Common myeloid progenitor, CD34-positive (primary cell): ENCODE results near the gene LHFPL6.

Experiments used
- CTCF ChIA-PET: fragments of 350-600 bp; sonication (Branson Sonifier 250); formaldehyde crosslinking; loops from one replicate; lab custom pipeline; 2021; ENCODE audit warnings: antibody characterized with exemption; lab: Charles Lee
- POLR2A ChIA-PET: fragments of 350-600 bp; sonication (Branson Sonifier 250); formaldehyde crosslinking; loops from one replicate; lab custom pipeline; 2021; ENCODE audit warnings: antibody characterized with exemption; lab: Charles Lee
- DNase-seq, 3 donors: peaks; one replicate each; pipeline versions ENCODE4 v3.0.0 to v3.0.0-alpha.2; 2013
- H3K27ac ChIP-seq, 2 experiments: 1 replicate in 1 of 2; 2 replicates in 1 of 2; pipeline ENCODE4 v1.7.0; 2013; ENCODE audit warnings: inconsistent platforms in 2 of 2, low read length in 2 of 2, mild to moderate bottlenecking in 2 of 2, low read depth in 1 of 2, moderate library complexity in 1 of 2; ENCODE audit not compliant: severe bottlenecking in 2 of 2, insufficient read depth in 1 of 2, poor library complexity in 1 of 2
- H3K27me3 ChIP-seq, 5 experiments: replicated peaks in 2 of 5; 1 replicate in 3 of 5; 2 replicates in 2 of 5; pipeline versions ENCODE4 v1.6.1 to v1.7.0; 2013; ENCODE audit warnings: low read length in 4 of 5, mild to moderate bottlenecking in 2 of 5, moderate library complexity in 2 of 5, inconsistent platforms in 1 of 5; ENCODE audit not compliant: insufficient read depth in 5 of 5, control insufficient read depth in 4 of 5
- H3K36me3 ChIP-seq, 4 experiments: 1 replicate in 2 of 4; 2 replicates in 2 of 4; pipeline versions ENCODE4 v1.6.1 to v1.7.0; 2013; ENCODE audit warnings: low read length in 3 of 4, control low read depth in 1 of 4, mild to moderate bottlenecking in 1 of 4; ENCODE audit not compliant: control insufficient read depth in 4 of 4, insufficient read depth in 4 of 4
- H3K4me1 ChIP-seq, 4 experiments: 1 replicate in 3 of 4; 2 replicates in 1 of 4; pipeline versions ENCODE4 v1.6.1 to v1.7.1; 2013; ENCODE audit warnings: low read length in 3 of 4, mild to moderate bottlenecking in 3 of 4, control low read depth in 1 of 4, inconsistent platforms in 1 of 4, moderate library complexity in 1 of 4; ENCODE audit not compliant: control insufficient read depth in 4 of 4, insufficient read depth in 4 of 4; ENCODE audit errors: control extremely low read depth in 1 of 4
- H3K4me3 ChIP-seq, 7 experiments: 1 replicate in 4 of 7; 2 replicates in 3 of 7; pipeline versions ENCODE4 v1.5.1 to v1.7.0; 2013; ENCODE audit warnings: mild to moderate bottlenecking in 7 of 7, low read length in 6 of 7, moderate library complexity in 6 of 7, inconsistent platforms in 2 of 7, low read depth in 2 of 7, control low read depth in 1 of 7; ENCODE audit not compliant: insufficient read depth in 4 of 7, control insufficient read depth in 1 of 7; ENCODE audit errors: extremely low read depth in 1 of 7
- H3K9me3 ChIP-seq, 5 experiments: 1 replicate in 4 of 5; 2 replicates in 1 of 5; pipeline versions ENCODE4 v1.6.1 to v1.7.1; 2013; ENCODE audit warnings: low read length in 4 of 5, mild to moderate bottlenecking in 2 of 5, inconsistent platforms in 1 of 5, low read depth in 1 of 5, moderate library complexity in 1 of 5; ENCODE audit not compliant: control insufficient read depth in 4 of 5, insufficient read depth in 2 of 5; ENCODE audit errors: control extremely low read depth in 1 of 5
- whole genome bisulfite sequencing: methylation state at CpG from one replicate; pipeline ENCODE4 v1.1.5; 2013; ENCODE audit not compliant: insufficient coverage; 5-methylcytosine and 5-hydroxymethylcytosine counted together

The LHFPL6 gene

DNA sequence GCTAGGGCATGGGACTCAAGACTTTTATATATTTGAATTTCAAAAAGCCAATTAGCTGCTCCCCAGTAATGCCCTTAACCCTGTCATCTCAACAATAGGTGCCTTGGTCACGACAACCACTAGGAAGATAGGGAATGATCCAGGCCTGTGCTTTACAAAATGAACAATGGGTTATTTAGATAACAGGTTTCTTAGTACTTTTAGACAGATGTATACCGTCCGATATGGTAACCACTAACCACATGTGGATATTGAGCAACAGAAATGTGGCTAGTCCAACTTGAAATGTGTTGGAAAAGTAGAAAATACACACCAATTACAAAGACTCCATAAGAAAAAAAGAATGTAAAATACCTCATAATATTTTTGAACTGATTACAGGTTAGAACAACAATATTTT lies 201.2 kb downstream of the LHFPL6 start:
- Histone ChIP-seq H3K27me3 (no peaks in the 10 kb centered on the region), H3K27ac (peak overlapping the region in 1 of 2 experiments; percentile 44), H3K9me3 (no peaks in the 10 kb centered on the region), H3K4me1 (peaks cover 0 to 26% (median 10%) of the 10 kb centered on the region in 4 experiments), H3K4me3 (no peak overlapping the region), H3K36me3 (no peaks in the 10 kb centered on the region)
- POLR2A ChIA-PET, result no interaction called here
- no CpG with 5 or more reads among the region's 3 CpGs for WGBS
- DNase-seq, result peak; percentile 82 to 94 (median 89)
- CTCF ChIA-PET, result interaction anchor here (1.5 kb wide), 1 partner anchor 14 kb away, joined by 7 read pairs; no protein-coding TSS in a partner anchor

- CTCF ChIA-PET, result no interaction called here
- no peaks in the 10 kb centered on the region for H3K36me3 ChIP-seq
- WGBS, result 83% methylated on average over 1 of the region's 4 CpGs
- H3K27ac ChIP-seq, result peak overlapping the region in 1 of 2 experiments; percentile 44
- peaks cover 0 to 26% (median 10%) of the 10 kb centered on the region in 4 experiments for H3K4me1 ChIP-seq
- no peaks in the 10 kb centered on the region for H3K27me3 ChIP-seq
- H3K9me3 ChIP-seq, result no peaks in the 10 kb centered on the region
- POLR2A ChIA-PET, result no interaction called here
- peak overlapping the region in 1 of 7 experiments; percentile 28 for H3K4me3 ChIP-seq
- peak in 1 of 3 donors; percentile 7 for DNase-seq
These were observed 201.8 kb downstream of the LHFPL6 start for GRCh38 chr13:39401046-39401705.

DNA sequence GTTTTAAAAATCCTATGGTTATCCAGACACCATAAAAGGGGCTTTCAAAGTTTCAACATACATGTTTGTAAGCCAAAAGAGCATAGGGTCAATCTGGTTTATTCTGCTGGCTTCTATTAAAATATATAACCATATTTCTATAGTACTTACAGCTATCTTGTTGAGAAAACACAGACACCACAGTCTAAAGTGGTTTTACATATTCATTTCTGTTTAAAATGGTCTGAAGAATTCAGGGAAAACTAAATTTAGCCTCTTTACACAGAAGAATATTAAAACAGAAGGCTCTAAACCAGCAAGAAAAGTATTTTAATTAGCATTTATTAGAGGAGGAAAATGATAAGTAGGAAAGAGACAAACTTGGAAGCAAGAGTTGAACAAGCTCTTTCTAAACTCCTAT lies 203.9 kb downstream of the LHFPL6 start:
- CTCF ChIA-PET, result interaction anchor here (2.4 kb wide), 1 partner anchor 20 kb away, joined by 5 read pairs; no protein-coding TSS in a partner anchor
- Histone ChIP-seq H3K27ac (no peak overlapping the region), H3K9me3 (no peaks in the 10 kb centered on the region), H3K36me3 (no peaks in the 10 kb centered on the region), H3K4me1 (peaks cover 0 to 26% (median 10%) of the 10 kb centered on the region in 4 experiments), H3K27me3 (no peaks in the 10 kb centered on the region), H3K4me3 (no peak overlapping the region)
- DNase-seq, result no peak
- POLR2A ChIA-PET, result no interaction called here

- Histone ChIP-seq H3K4me3 (no peak overlapping the region), H3K4me1 (peaks cover 0 to 20% (median 5%) of the 10 kb centered on the region in 4 experiments), H3K27ac (no peak overlapping the region), H3K9me3 (no peaks in the 10 kb centered on the region), H3K27me3 (no peaks in the 10 kb centered on the region), H3K36me3 (no peaks in the 10 kb centered on the region)
- CTCF ChIA-PET, result interaction anchor here (0.9 to 2.4 kb wide), 5 partner anchors 12 to 214 kb away, joined by 3 to 5 read pairs (median 4); no protein-coding TSS in a partner anchor
- WGBS, result 100% methylated on average over 2 of the region's 3 CpGs
- POLR2A ChIA-PET, result no interaction called here
- DNase-seq, result no peak
These were observed 205.1 kb downstream of the LHFPL6 start for GRCh38 chr13:39397896-39398265.

- Histone ChIP-seq H3K4me1 (peaks cover 0 to 14% (median 4%) of the 10 kb centered on the region in 4 experiments), H3K36me3 (no peaks in the 10 kb centered on the region), H3K27ac (no peak overlapping the region), H3K27me3 (no peaks in the 10 kb centered on the region), H3K9me3 (no peaks in the 10 kb centered on the region), H3K4me3 (no peak overlapping the region)
- DNase-seq, result no peak
- CTCF ChIA-PET, result interaction anchor here (0.9 to 2.4 kb wide), 4 partner anchors 12 to 22 kb away, joined by 3 to 5 read pairs (median 4); no protein-coding TSS in a partner anchor
- WGBS, result 100% methylated on average over 4 of the region's 11 CpGs
- POLR2A ChIA-PET, result no interaction called here
These were observed 205.6 kb downstream of the LHFPL6 start for GRCh38 chr13:39397226-39397895.

GRCh38 chr13:39394796-39395678 lies 208.0 kb downstream of the LHFPL6 start:
- H3K9me3 ChIP-seq, result no peaks in the 10 kb centered on the region
- POLR2A ChIA-PET, result no interaction called here
- no peak overlapping the region for H3K4me3 ChIP-seq
- no peaks in the 10 kb centered on the region for H3K27me3 ChIP-seq
- no peaks in the 10 kb centered on the region for H3K4me1 ChIP-seq
- H3K36me3 ChIP-seq, result no peaks in the 10 kb centered on the region
- no peak overlapping the region for H3K27ac ChIP-seq
- DNase-seq, result no peak
- CTCF ChIA-PET, result interaction anchor here (2.3 kb wide), 1 partner anchor 10 kb away, joined by 7 read pairs; no protein-coding TSS in a partner anchor
- 94% methylated on average over 13 of the region's 13 CpGs for WGBS
